Stomach (tissue), 4 donors: ENCODE data around the gene ABCB10.

Source experiments
- POLR2A ChIP-seq, 4 donors: fragments of 450-650 bp; IDR thresholded peaks; one replicate each; pipeline ENCODE4 v1.6.1; 2016; ENCODE audit warnings: antibody characterized with exemption in 4 of 4, control low read depth in 2 of 4, mild to moderate bottlenecking in 1 of 4, moderate library complexity in 1 of 4
- POLR2AphosphoS5 ChIP-seq, 3 donors: sonication (generic); formaldehyde crosslinking; IDR thresholded peaks; one replicate each; pipeline ENCODE4 v1.6.1; 2016; ENCODE audit warnings: antibody characterized with exemption in 3 of 3
- TF ChIP-seq, protein P1 (sequence below), 7 experiments: fragments of 450-650 bp in 4 of 7; fragments of 200-600 bp in 3 of 7; sonication (generic) in 3 of 7; IDR thresholded peaks; one replicate each; pipeline ENCODE4 v1.5.1; 2016 to 2019; ENCODE audit warnings: antibody characterized with exemption in 7 of 7, control low read depth in 2 of 7, mild to moderate bottlenecking in 1 of 7

DNA sequence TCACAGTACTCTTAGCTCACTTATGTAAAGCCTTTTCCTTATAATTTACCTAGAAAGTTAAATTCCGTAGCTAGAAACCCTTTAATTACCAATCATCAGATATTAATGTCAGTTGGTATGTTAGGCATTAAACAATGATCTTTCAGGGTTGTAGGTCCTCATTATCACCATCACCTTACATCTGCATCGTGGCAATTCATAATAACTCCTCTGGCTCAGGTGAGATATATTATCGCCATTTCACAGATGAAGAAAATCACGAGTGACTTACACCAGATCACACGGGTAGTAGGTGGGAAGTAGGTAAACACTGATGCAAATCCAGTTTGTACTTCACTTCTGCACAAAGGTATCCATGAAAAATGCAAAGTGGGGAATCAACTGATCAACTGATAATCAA is 51.0 kb downstream of the ABCB10 start:
- TF ChIP-seq, protein P1, sequence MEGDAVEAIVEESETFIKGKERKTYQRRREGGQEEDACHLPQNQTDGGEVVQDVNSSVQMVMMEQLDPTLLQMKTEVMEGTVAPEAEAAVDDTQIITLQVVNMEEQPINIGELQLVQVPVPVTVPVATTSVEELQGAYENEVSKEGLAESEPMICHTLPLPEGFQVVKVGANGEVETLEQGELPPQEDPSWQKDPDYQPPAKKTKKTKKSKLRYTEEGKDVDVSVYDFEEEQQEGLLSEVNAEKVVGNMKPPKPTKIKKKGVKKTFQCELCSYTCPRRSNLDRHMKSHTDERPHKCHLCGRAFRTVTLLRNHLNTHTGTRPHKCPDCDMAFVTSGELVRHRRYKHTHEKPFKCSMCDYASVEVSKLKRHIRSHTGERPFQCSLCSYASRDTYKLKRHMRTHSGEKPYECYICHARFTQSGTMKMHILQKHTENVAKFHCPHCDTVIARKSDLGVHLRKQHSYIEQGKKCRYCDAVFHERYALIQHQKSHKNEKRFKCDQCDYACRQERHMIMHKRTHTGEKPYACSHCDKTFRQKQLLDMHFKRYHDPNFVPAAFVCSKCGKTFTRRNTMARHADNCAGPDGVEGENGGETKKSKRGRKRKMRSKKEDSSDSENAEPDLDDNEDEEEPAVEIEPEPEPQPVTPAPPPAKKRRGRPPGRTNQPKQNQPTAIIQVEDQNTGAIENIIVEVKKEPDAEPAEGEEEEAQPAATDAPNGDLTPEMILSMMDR (IDR thresholded peaks at IDR 0.05), result no peak
- no peak for TF ChIP-seq POLR2AphosphoS5 (IDR thresholded peaks at IDR 0.05)
- no peak for TF ChIP-seq POLR2A (IDR thresholded peaks at IDR 0.05)
